ENCODE results near the gene PCOLCE2.

PCOLCE2 gene

DNA sequence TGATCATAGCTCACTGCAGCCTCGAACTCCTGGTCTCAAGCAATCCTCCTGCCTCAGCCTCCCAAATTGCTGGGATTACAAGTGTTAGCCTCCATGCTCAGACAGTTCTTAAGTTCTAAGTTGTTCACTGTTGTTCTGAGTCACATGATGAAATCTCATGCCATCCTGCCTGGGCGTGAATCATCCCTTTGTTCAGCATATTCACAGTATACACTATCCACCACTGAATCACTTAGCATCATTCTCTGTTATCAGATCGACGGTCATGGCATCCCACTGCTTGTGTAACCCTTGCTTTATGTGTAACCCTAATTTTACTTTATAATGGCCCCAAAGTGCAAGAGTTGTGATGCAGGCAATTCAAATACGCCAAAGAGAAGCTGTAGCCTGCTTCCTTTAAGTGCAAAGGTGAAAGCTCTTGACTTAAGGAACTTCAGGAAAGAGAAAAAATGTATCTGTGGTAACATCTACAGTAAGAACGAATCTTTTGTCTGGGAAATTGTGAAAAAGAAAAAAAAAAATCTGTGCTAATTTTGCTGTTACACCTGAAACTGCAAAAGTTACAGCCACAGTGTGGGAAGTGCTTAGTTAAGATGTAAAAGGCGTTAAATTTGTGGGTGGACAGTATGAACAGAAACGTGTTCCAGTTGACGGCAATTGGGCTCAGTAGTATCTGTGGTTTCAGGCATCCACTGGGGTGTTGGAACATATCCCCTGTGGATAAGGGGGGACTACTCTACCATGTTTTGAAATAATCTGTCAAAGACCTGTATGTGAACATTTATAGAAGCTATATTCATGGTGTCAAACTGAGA is 80.6 kb downstream of the PCOLCE2 start:
- DNase-seq, result no peak

DNA sequence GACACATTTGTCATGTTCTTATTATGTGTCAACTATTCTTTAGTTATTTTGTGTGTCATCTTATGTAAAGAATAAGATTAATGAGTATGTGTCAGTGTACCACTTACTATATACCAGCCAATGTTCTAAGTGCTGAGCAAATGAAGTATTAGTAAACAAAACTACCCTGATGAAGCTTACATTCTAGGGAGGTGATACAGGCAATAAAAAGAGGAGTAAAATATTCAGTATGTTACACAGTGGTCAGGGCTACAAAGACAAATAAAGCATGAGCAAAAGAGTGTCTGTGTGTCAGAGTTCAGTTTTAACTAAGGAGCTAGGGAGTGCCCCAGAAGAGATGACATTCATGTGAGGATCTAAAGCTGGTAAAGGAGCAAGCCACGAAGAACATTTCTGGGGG is 86.0 kb downstream of the PCOLCE2 start:
- DNase-seq, result no peak

DNA sequence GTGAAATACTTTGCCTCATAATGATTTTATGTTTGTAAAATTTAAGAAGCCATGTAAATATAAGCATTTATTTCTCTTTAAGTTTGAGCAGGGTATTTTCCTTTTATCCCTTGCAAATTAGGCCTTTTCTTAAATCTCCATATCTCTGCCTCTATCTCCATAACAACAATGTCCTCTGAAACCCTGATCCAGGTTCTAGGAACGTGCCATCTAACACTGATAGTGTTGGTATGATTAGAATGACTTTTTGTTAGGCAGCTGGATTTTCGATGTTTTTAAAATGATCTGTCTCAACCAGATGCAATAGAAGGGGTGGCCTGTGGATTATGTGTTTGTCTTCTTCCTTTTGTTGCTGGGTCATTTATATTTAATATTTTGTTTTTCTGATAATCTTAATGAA is 87.1 kb downstream of the PCOLCE2 start:
- DNase-seq, result no peak

DNA sequence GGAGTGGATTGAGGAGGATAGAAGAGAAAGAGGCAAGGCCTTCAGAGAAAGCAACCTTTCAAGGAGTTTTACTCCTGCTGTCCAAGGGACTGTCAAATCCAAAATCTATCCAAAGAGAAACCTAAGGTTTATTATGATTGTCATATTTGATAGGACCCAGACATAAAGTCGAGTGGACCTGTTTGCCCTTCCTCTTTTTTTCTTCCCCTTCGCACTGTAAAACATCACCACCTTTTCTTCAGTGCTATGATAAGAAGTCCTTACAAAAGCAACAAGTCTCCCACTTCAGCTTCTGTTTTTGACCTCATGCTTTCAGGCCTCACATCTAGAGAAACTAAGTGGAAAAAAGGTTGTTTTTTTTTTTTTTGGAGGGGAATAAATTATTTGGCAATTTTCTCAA is 92.1 kb downstream of the PCOLCE2 start:
- DNase-seq, result no peak

DNA sequence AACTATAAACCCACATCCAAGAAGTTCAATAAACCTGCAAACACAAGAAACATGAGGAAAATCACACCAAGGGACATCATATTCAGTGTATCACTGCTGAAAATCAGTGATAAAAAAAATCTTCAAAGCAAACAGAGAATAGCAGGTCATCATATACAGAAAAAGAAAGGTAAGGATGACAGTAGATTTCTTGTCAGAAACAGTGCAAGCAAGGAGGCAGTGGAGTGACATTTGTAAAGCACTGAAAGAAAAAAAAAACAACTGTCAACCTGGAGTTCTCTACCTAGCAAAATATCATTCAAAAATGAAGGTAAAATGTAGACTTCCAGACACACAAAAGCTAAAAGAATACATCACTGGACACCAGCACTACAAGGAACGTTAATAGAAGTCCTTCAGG is 93.6 kb downstream of the PCOLCE2 start:
- no peak for DNase-seq

DNA sequence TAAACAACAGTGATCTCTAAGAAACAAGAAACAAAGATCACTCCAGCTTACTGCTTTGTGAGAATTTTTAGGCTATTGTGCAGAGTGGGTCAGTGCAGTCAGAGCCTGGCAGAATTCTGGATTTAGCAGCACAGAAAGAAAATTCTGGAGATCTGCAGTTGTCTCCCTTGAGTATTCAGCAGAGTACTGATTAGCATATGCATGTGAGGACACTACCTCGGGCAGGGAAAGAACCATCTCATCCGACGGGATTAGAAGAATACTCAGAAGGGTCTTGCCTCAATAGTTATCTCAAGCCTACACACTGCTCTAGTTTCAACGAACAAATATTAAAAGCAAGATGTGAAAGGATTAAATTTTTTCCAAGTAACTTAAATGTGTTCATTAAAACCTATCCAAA is 94.4 kb downstream of the PCOLCE2 start:
- no peak for DNase-seq

DNA sequence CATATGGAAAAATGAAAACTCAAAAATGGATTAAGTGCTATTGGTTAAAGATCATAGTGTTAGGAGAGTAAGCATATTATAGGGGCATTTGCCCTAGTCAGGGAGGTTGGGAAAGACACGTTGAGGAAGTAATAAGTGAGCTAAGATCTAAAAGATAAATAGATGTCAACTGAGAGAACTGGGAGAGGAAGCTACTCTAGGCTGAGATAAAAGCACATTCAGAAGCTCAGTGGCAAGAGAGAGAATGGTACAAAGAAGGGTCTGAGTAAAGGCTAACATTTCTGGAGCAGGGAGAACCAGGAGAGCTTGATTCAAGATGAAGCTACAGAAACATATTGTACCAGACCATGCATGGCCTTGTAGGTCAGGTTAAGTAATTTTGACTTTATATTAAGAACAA is 101.2 kb downstream of the PCOLCE2 start:
- no peak for DNase-seq

DNA sequence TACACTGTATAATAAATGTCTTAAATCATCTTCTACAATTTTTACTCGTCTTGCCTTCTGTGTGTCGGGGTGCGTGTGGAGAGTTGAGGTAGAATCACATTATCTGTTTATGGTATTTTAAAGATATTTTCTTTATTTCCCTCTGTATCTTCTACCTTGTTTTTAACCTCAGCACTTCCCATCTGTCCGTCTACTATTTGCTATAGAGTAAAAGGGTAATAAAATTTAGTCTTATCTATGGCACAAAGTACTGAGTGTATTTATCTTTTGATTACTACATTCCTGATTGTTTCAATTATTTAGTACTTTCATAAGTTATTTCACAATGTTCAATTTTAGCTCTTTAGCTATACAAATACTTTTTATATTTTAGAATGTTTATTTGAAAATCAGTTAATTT is 102.9 kb downstream of the PCOLCE2 start:
- no peak for DNase-seq

DNA sequence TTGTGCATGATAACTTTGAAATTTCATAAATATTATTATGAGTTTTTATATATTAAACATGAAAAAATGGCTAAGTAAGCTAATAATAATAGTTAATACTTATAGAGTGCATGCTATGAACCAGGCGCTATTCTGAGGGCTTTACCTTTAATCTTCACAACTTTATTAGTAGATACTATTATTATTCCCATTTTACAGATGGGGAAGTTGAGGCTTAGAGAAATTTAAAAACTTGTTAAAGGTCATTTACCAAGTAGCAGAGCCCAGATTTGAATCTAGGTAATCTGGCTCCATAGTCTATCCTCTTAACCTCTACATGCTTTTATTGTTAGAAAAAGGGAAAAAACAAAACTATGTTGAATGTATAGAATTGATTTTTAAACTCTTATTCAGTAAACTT is 104.7 kb downstream of the PCOLCE2 start:
- no peak for DNase-seq

DNA sequence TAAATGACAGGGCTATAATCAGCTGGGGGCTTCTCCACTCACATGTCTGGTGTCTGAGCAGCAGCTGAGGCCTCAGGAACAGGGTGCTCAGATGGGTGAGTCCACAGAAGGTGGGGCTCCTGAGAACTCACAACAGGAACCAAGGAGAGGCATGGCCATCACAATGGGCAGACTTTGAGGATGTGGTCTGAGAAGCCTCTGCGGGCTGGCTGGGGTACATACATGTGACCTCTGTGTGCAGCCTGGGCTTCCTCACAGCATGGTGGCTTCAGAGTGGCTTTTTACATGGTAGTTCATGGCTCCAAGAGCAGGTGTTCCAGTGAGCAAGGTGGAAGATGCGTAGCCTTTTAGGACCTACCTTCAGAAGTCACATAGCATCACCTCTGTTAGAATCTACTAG is 106.3 kb downstream of the PCOLCE2 start:
- DNase-seq, result no peak

DNA sequence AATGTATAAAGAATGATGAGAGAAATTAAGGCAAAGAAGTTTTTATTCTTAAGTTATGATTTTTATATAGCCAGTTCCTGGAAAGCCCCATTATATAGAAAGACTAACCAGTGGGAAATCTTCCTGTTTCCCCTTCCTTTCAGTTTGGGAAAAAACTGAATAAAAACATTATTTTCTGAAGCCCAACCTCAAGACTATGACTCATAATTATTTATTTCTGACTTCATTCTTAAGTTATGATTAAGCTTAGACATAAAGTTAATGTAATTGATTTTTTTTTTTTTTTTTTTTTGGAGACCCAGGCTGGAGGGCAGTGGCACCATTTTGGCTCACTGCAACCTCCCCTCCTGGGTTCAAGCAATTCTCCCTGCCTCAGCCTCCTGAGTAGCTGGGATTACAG is 109.3 kb downstream of the PCOLCE2 start:
- no peak for DNase-seq

DNA sequence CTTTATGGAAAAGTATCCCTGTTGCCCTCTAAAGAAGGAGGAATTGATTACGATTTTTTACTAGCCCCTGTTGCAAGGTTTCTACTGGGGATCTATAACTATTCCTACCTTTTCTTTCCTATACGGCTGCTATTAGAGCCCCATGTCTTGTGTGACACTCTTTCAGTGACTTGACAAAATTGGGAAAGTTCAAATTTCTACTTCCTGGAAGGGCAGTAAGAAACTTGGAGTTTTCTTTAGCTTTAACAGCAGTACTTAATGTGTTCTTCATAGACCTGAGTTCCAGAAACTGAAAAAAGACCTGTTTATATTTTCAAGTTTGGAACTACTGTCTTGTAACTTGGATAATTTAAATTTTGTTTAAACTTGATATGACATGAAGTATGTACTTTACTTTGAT is 110.3 kb downstream of the PCOLCE2 start:
- no peak for DNase-seq

DNA sequence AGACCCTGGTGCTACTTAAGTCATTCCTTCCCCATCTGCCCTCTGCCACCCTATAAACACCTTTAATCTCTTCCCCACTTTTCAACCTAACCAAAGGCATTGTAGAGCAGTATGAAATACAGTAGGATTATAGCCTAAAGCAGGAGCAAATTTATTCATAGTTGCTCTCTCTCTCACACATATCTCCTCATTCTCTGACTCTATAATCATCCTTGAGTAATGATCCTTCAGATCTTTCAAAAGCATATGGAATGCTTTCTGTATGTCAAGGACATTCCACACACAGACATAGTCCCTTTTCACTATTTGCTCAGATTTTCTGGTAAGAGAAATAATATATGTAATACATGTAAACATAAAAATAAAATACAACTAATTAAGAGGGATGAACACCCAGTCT is 111.0 kb downstream of the PCOLCE2 start:
- DNase-seq, result peak; percentile 85

DNA sequence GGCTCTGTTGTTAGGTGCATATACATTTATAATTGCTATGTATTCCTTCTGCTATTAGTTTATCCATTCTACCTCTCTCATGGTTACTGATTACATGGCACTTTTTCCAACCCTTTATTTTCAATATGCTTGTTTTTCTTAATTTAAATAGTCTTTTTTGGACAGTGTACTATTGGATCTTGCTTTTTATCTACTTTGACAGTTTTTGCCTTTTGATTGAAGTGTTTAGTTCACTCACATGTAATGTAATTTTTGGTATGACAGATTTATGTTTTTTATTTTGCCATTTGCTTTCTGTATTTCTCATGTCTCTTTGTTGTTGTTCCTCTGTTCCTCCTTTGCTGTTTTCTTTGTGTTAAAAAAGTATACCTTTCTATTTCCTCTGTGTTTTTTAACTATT is 120.5 kb downstream of the PCOLCE2 start:
- DNase-seq, result no peak
